ENCODE data around the gene SPAAR. TPM values are rescaled to one million over a fixed set of nuclear protein-coding genes. Genes with fewer than 3 reads are reported as not detected.
"Not testable (repeated sequence)": the region's sequence is repeated elsewhere in the genome, so short reads cannot be mapped to it uniquely, and the experiment has no call there.

SPAAR gene
- total RNA-seq, 1 experiment from 2014 or later, result not detected

DNA sequence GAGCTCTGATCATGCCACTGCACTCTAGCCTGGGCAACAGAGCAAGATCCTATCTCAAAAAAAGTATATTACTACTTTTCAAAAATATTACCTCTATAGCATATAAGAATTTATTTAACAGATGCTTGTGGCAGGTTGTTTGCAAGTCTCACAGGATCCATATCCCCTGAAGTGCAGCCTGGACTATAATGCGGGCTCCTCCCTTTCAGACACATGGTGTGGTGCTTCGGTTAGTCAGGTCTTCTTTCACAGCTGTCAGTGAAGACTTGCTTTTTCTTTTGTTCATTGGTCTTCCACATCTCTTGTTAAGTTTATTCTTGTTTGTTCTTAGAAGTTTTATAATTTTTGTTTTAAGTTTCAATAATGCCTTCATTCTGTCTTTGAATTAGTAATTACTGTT, 12.7 kb upstream of the SPAAR start:
- ChIA-PET POLR2A (no interaction called here), RAD21 (ENCODE audit: low non-redundant PET in 1 of 2, low total read pairs in 2 of 2, uncharacterized antibody in 2 of 2, unreplicated experiment in 2 of 2) (no interaction called here), CTCF (interaction anchor here (0.9 to 9.8 kb wide), 2 partner anchors 11 to 14 kb away, joined by 3 to 50 read pairs; no protein-coding TSS in a partner anchor)
- Histone ChIP-seq H3K36me3 (ENCODE audit: control insufficient read depth in 1 of 2, insufficient read depth in 2 of 2, low read length in 2 of 2) (no peaks in the 10 kb centered on the region), H3K4me2 (ENCODE audit: low read length) (no peak overlapping the region), H3K4me3 (replicated peaks in 1 of 2; ENCODE audit: low read depth in 1 of 2, low read length in 2 of 2) (no peak overlapping the region), H3K9me3 (ENCODE audit: control insufficient read depth in 1 of 2, insufficient read depth in 1 of 2, low read depth in 1 of 2, low read length in 2 of 2) (no peaks in the 10 kb centered on the region), H3K27me3 (ENCODE audit: insufficient read depth, low read length) (no peaks in the 10 kb centered on the region), H3K9ac (ENCODE audit: low read length) (no peak overlapping the region), H3K27ac (ENCODE audit: low read depth, low read length) (no peak overlapping the region), H3K9me2 (ENCODE audit: insufficient read depth) (no peaks in the 10 kb centered on the region), H3K79me2 (ENCODE audit: insufficient read depth, low read length) (no peaks in the 10 kb centered on the region), H4K20me1 (ENCODE audit: insufficient read depth) (no peaks in the 10 kb centered on the region), H2AFZ (ENCODE audit: low read depth, low read length, poor library complexity, severe bottlenecking) (no peak overlapping the region), H3K4me1 (ENCODE audit: control insufficient read depth in 1 of 2, insufficient read depth in 2 of 2, low read length in 2 of 2) (no peaks in the 10 kb centered on the region)
- intact Hi-C loops (cut with micrococcal nuclease), result no loop called here
- ATAC-seq (no peak), DNase-seq (ENCODE audit: low read depth, low spot score) (no peak)
- no peak for TF ChIP-seq POLR2A (IDR thresholded peaks at IDR 0.05; ENCODE audit: borderline replicate concordance, extremely low read depth, insufficient read depth, insufficient read length)
- TF ChIP-seq EGR1 (IDR thresholded peaks at IDR 0.05; ENCODE audit: low read depth), result no peak
- no peak for TF ChIP-seq SP1 (IDR thresholded peaks at IDR 0.05; ENCODE audit: low read depth)
- no peak for TF ChIP-seq TCF7L2 (IDR thresholded peaks at IDR 0.05; ENCODE audit: borderline replicate concordance, extremely low read depth, insufficient read depth, insufficient read length)
- TF ChIP-seq, protein P1, sequence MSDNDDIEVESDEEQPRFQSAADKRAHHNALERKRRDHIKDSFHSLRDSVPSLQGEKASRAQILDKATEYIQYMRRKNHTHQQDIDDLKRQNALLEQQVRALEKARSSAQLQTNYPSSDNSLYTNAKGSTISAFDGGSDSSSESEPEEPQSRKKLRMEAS (IDR thresholded peaks at IDR 0.05), result no peak
- no peak for TF ChIP-seq EZH2 (IDR thresholded peaks at IDR 0.05)
- no peak for TF ChIP-seq ZFX (IDR thresholded peaks at IDR 0.05)
- no peak for TF ChIP-seq ZNF274 (IDR thresholded peaks at IDR 0.05; ENCODE audit: low read depth, low read length)
- TF ChIP-seq, protein P2, sequence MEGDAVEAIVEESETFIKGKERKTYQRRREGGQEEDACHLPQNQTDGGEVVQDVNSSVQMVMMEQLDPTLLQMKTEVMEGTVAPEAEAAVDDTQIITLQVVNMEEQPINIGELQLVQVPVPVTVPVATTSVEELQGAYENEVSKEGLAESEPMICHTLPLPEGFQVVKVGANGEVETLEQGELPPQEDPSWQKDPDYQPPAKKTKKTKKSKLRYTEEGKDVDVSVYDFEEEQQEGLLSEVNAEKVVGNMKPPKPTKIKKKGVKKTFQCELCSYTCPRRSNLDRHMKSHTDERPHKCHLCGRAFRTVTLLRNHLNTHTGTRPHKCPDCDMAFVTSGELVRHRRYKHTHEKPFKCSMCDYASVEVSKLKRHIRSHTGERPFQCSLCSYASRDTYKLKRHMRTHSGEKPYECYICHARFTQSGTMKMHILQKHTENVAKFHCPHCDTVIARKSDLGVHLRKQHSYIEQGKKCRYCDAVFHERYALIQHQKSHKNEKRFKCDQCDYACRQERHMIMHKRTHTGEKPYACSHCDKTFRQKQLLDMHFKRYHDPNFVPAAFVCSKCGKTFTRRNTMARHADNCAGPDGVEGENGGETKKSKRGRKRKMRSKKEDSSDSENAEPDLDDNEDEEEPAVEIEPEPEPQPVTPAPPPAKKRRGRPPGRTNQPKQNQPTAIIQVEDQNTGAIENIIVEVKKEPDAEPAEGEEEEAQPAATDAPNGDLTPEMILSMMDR (IDR thresholded peaks at IDR 0.05 in 2 of 3, conservative IDR thresholded peaks at IDR 0.05 in 1 of 3; ENCODE audit: borderline replicate concordance in 1 of 3, insufficient read depth in 1 of 3, low read depth in 2 of 3, low read length in 2 of 3), result no peak
- TF ChIP-seq, protein P3, sequence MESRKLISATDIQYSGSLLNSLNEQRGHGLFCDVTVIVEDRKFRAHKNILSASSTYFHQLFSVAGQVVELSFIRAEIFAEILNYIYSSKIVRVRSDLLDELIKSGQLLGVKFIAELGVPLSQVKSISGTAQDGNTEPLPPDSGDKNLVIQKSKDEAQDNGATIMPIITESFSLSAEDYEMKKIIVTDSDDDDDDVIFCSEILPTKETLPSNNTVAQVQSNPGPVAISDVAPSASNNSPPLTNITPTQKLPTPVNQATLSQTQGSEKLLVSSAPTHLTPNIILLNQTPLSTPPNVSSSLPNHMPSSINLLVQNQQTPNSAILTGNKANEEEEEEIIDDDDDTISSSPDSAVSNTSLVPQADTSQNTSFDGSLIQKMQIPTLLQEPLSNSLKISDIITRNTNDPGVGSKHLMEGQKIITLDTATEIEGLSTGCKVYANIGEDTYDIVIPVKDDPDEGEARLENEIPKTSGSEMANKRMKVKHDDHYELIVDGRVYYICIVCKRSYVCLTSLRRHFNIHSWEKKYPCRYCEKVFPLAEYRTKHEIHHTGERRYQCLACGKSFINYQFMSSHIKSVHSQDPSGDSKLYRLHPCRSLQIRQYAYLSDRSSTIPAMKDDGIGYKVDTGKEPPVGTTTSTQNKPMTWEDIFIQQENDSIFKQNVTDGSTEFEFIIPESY (IDR thresholded peaks at IDR 0.05; ENCODE audit: extremely low read depth, insufficient replicate concordance, low read length), result no peak
- no TSS peak for BruUV-seq (replicated peaks)

DNA sequence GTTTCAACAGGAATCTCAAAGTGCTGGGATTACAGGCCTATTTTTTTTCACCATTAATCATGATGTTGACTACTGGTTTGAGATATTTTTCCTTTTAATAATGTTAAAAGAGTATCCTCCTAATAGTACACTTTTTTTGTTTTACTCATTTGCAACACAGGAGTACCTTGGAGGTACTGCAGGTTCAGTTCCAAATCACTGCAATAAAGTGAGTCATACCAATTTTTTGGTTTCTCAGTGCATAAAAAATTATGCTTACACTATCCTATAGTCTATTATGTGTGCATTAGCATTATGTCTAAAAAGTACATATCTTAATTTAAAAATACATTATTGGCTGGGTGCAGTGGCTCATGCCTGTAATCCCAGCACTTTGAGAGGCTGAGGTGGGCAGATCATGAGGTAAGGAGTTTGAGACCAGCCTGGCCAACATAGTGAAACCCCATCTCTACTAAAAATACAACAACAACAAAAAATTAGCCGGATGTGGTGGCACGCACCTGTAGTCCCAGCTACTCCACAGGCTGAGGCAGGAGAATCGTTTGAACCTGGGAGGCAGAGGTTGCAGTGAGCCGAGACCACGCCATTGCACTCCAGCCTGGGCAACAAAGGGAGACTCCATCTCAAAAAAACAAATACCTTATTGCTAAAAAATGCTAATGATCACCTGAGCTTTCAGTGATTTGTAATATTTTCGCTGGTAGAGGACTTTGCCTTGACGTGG, 11.8 kb upstream of the SPAAR start:
- H3K9me2 ChIP-seq (ENCODE audit: insufficient read depth); DNase-seq (ENCODE audit: low read depth, low spot score); ATAC-seq; H3K27ac ChIP-seq (ENCODE audit: low read depth, low read length); intact Hi-C loops (cut with micrococcal nuclease); H2AFZ ChIP-seq (ENCODE audit: low read depth, low read length, poor library complexity, severe bottlenecking); H3K4me1 ChIP-seq (ENCODE audit: control insufficient read depth in 1 of 2, insufficient read depth in 2 of 2, low read length in 2 of 2); BruUV-seq (replicated peaks); H3K9ac ChIP-seq (ENCODE audit: low read length); H3K9me3 ChIP-seq (ENCODE audit: control insufficient read depth in 1 of 2, insufficient read depth in 1 of 2, low read depth in 1 of 2, low read length in 2 of 2); H3K27me3 ChIP-seq (ENCODE audit: insufficient read depth, low read length); H3K79me2 ChIP-seq (ENCODE audit: insufficient read depth, low read length); POLR2A ChIA-PET; H4K20me1 ChIP-seq (ENCODE audit: insufficient read depth); H3K36me3 ChIP-seq (ENCODE audit: control insufficient read depth in 1 of 2, insufficient read depth in 2 of 2, low read length in 2 of 2); H3K4me2 ChIP-seq (ENCODE audit: low read length); RAD21 ChIA-PET (ENCODE audit: low non-redundant PET in 1 of 2, low total read pairs in 2 of 2, uncharacterized antibody in 2 of 2, unreplicated experiment in 2 of 2); H3K4me3 ChIP-seq (replicated peaks in 1 of 2; ENCODE audit: low read depth in 1 of 2, low read length in 2 of 2): not testable (repeated sequence)
- CTCF ChIA-PET, result interaction anchor here (0.9 to 9.8 kb wide), 3 partner anchors 12 to 125 kb away, joined by 3 to 50 read pairs (median 4); no protein-coding TSS in a partner anchor
